GM18520 (cell line): ENCODE measurements around the gene CCR6.
"Not testable (repeated sequence)": the region's sequence is repeated elsewhere in the genome, so short reads cannot be mapped to it uniquely, and the experiment has no call there.

ENCODE experiments used
- ATAC-seq: cut with Tn5 transposase; IDR thresholded peaks from one replicate; pipeline ENCODE4 v1.9.1; 2021; ENCODE audit not compliant: unreplicated experiment

CCR6 gene

GRCh38 chr6:167122827-167123657 lies at the start of gene CCR6:
TSS of gene CCR6 (plus strand) at chr6:167123096. CDS start at chr6:167136135, 13,039 bp downstream.
- no peak for ATAC-seq

- ATAC-seq: no peak
Observed at GRCh38 chr6:167073679-167074274, 49.1 kb upstream of the CCR6 start.

GRCh38 chr6:167077241-167077932 lies 45.5 kb upstream of the CCR6 start:
- ATAC-seq: no peak

GRCh38 chr6:167078745-167079144 lies 44.2 kb upstream of the CCR6 start:
- ATAC-seq: no peak

GRCh38 chr6:167079853-167080297 lies 43.0 kb upstream of the CCR6 start:
- ATAC-seq: peak; percentile 98

GRCh38 chr6:167087857-167088354 lies 35.0 kb upstream of the CCR6 start:
- no peak for ATAC-seq

GRCh38 chr6:167088741-167089140 lies 34.2 kb upstream of the CCR6 start:
- not testable (repeated sequence) for ATAC-seq

GRCh38 chr6:167089243-167090142 lies 33.4 kb upstream of the CCR6 start:
- no peak for ATAC-seq

- ATAC-seq: no peak
Observed at GRCh38 chr6:167090171-167090570, 32.7 kb upstream of the CCR6 start.

GRCh38 chr6:167091026-167091804 lies 31.7 kb upstream of the CCR6 start:
- no peak for ATAC-seq

GRCh38 chr6:167091805-167092107 lies 31.1 kb upstream of the CCR6 start:
- ATAC-seq: no peak

- no peak for ATAC-seq
Observed at GRCh38 chr6:167092672-167093339, 30.1 kb upstream of the CCR6 start.

- no peak for ATAC-seq
Observed at GRCh38 chr6:167093406-167093921, 29.4 kb upstream of the CCR6 start.

- ATAC-seq: peak; percentile 30
Observed at GRCh38 chr6:167093922-167094432, 28.9 kb upstream of the CCR6 start.

GRCh38 chr6:167094436-167094819 lies 28.5 kb upstream of the CCR6 start:
- peak; percentile 13 for ATAC-seq

- no peak for ATAC-seq
Observed at GRCh38 chr6:167094820-167095637, 27.9 kb upstream of the CCR6 start.

- ATAC-seq: no peak
Observed at GRCh38 chr6:167095888-167096287, 27.0 kb upstream of the CCR6 start.

- ATAC-seq: no peak
Observed at GRCh38 chr6:167096991-167097390, 25.9 kb upstream of the CCR6 start.
